ENCODE data around the gene CRTAC1.

DNA sequence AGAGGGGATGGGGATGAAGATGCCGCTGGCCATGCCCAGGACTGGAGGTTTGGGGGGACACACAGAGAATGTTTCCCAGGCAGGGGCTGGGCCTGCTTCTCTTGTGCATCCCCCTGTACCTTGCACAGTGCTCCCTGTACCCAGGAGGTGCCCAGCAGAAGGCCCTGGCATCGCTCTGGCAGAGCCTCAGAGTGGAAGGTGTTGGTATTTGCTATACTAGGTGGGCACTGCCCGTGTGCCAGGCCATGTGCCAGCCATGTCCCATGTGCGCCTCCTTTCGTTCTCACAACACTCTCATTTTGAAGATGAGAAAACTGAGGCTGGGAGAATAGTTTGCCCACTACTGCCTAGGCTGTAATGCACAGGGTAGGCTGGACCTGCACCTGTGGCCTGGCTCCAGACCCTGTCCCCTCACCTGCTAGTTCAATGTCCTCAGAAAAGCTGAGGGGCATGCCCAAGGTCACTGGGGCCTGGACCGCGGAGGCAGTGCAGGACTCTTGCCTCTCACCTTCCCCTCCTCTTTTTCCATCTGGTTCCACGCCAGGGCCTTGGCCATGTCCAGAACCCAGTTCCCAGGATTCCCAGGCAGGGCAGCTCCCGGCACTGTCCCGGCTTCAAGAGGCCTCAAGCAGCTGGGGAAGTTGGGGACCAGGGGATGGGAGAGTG is 116.1 kb downstream of the CRTAC1 start:
- TF ChIP-seq, protein P1, sequence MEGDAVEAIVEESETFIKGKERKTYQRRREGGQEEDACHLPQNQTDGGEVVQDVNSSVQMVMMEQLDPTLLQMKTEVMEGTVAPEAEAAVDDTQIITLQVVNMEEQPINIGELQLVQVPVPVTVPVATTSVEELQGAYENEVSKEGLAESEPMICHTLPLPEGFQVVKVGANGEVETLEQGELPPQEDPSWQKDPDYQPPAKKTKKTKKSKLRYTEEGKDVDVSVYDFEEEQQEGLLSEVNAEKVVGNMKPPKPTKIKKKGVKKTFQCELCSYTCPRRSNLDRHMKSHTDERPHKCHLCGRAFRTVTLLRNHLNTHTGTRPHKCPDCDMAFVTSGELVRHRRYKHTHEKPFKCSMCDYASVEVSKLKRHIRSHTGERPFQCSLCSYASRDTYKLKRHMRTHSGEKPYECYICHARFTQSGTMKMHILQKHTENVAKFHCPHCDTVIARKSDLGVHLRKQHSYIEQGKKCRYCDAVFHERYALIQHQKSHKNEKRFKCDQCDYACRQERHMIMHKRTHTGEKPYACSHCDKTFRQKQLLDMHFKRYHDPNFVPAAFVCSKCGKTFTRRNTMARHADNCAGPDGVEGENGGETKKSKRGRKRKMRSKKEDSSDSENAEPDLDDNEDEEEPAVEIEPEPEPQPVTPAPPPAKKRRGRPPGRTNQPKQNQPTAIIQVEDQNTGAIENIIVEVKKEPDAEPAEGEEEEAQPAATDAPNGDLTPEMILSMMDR (IDR thresholded peaks at IDR 0.05) = no peak
- TF ChIP-seq EP300 (IDR thresholded peaks at IDR 0.05) (no peak), POLR2A (IDR thresholded peaks at IDR 0.05) (no peak)
